ENCODE results near the gene GINS2. TPM values are rescaled to one million over a fixed set of nuclear protein-coding genes. Genes with fewer than 3 reads are reported as not detected.

Gene GINS2
- total and polyA plus RNA-seq, 2 of the 4 experiments (the other 2 are of a cell fraction), result 12.0 to 13.4 TPM

DNA sequence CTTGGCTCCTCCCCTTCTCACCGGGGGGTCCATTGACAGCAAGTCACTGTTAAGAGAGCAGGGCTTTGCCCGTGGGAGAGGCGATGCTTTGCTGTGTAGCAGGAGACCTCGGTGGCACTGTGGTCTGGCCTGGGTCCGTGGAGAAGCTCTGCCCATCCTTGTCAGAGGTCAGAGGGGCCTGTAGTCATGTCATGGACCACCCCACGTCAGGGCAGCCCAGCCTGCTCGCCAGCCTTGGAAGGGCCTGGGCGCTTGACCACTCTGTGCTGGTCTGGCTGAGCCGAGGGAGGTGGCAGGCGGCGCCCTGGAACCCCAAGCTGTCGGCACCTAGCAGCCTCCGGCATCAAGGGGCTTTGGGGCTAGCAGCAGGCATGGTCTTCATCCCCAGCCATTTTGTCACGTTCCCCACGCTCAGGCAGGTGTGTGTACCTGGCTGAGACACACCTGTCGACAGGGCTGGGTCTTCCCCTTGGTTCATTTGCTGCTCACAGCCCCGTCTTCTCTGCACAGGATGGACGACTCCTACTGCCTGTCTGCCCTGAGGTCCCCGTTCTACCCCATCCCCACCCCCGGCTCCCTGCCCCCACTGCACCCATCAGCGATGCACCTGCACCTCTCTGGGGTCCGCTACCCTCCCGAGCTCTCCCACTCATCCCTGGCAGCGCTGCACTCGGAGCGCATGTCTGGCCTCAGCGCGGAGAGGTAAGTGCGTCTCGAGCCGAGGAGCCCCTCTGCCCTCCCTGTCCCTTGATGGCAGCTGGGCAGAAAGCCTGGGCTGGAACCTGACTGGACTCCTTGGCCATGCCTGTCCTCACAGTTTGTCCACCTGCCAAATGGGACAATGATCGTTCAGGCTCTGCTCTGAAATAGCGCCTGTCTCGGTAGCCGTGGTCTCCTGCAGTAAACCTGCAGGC, 33.3 kb downstream of the GINS2 start (continued):
- TF ChIP-seq, protein P1, sequence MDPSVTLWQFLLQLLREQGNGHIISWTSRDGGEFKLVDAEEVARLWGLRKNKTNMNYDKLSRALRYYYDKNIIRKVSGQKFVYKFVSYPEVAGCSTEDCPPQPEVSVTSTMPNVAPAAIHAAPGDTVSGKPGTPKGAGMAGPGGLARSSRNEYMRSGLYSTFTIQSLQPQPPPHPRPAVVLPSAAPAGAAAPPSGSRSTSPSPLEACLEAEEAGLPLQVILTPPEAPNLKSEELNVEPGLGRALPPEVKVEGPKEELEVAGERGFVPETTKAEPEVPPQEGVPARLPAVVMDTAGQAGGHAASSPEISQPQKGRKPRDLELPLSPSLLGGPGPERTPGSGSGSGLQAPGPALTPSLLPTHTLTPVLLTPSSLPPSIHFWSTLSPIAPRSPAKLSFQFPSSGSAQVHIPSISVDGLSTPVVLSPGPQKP (IDR thresholded peaks at IDR 0.05; ENCODE audit: borderline replicate concordance, low read depth, low read length), result no peak
